ENCODE data around the gene EMILIN3.

- TF ChIP-seq GATA2 (IDR thresholded peaks at IDR 0.05; ENCODE audit: low read depth, low read length) (no peak), GATA3 (IDR thresholded peaks at IDR 0.05; ENCODE audit: low read depth, low read length) (no peak)
These were observed 31.0 kb downstream of the EMILIN3 start for GRCh38 chr20:41335591-41335990.

Data from SH-SY5Y (cell line).